Nephron progenitor cell (in vitro differentiated cells): Measurements from ENCODE around the gene KIF5A.
"Not testable (repeated sequence)": the region's sequence is repeated elsewhere in the genome, so short reads cannot be mapped to it uniquely, and the experiment has no call there.

Source experiments
- DNase-seq: peaks from one replicate; pipeline ENCODE4 v3.0.0; 2021
- H3K27ac Mint-ChIP-seq: 2 replicates; pipeline ENCODE4 v1.8.0; 2021; ENCODE audit warnings: mild to moderate bottlenecking, moderate library complexity, mixed read lengths
- H3K27me3 Mint-ChIP-seq: 2 replicates; pipeline ENCODE4 v1.8.0; 2021; ENCODE audit warnings: mild to moderate bottlenecking, low read depth, mixed read lengths; ENCODE audit not compliant: poor library complexity
- H3K36me3 Mint-ChIP-seq: 2 replicates; pipeline ENCODE4 v1.8.0; 2021; ENCODE audit warnings: low read depth, mixed read lengths
- H3K4me1 Mint-ChIP-seq: 2 replicates; pipeline ENCODE4 v1.8.0; 2021; ENCODE audit warnings: mixed read lengths
- H3K4me3 Mint-ChIP-seq: 2 replicates; pipeline ENCODE4 v1.8.0; 2021; ENCODE audit warnings: mild to moderate bottlenecking, moderate library complexity, mixed read lengths
- H3K9me3 Mint-ChIP-seq: 2 replicates; pipeline ENCODE4 v1.8.0; 2021; ENCODE audit warnings: mild to moderate bottlenecking, moderate library complexity, mixed read lengths
- CTCF ChIP-seq: fragments of 200-600 bp; sonication (generic); IDR thresholded peaks from 2 replicates; pipeline ENCODE4 v1.5.0; 2021; ENCODE audit warnings: antibody characterized with exemption

The KIF5A gene

GRCh38 chr12:57515934-57516541, 33.8 kb upstream of the KIF5A start:
- Mint-ChIP-seq H3K4me1 (peaks cover 30% of the 10 kb centered on the region), H3K36me3 (peaks cover 79% of the 10 kb centered on the region), H3K4me3 (no peak overlapping the region), H3K9me3 (no peaks in the 10 kb centered on the region), H3K27ac (peak overlapping the region; percentile 93), H3K27me3 (no peaks in the 10 kb centered on the region)
- TF ChIP-seq CTCF, result no peak
- no peak for DNase-seq

- Mint-ChIP-seq H3K9me3 (no peaks in the 10 kb centered on the region), H3K36me3 (peaks cover 73% of the 10 kb centered on the region), H3K27me3 (peaks cover 3% of the 10 kb centered on the region), H3K27ac (peak overlapping the region; percentile 93), H3K4me1 (peaks cover 37% of the 10 kb centered on the region), H3K4me3 (no peak overlapping the region)
- no peak for DNase-seq
- no peak for TF ChIP-seq CTCF
Measured at GRCh38 chr12:57516617-57517153, 33.2 kb upstream of the KIF5A start.

- DNase-seq, result no peak
- Mint-ChIP-seq H3K27ac (peak overlapping the region; percentile 93), H3K4me1 (peaks cover 42% of the 10 kb centered on the region), H3K9me3 (no peaks in the 10 kb centered on the region), H3K36me3 (peaks cover 68% of the 10 kb centered on the region), H3K27me3 (peaks cover 3% of the 10 kb centered on the region), H3K4me3 (peak overlapping the region; percentile 60)
- TF ChIP-seq CTCF, result no peak
Measured at GRCh38 chr12:57517187-57517586, 32.7 kb upstream of the KIF5A start.

GRCh38 chr12:57517718-57518117, 32.1 kb upstream of the KIF5A start:
- peaks cover 63% of the 10 kb centered on the region for H3K36me3 Mint-ChIP-seq
- not testable (repeated sequence) for H3K27me3 Mint-ChIP-seq, H3K27ac Mint-ChIP-seq, DNase-seq, H3K9me3 Mint-ChIP-seq
- peak overlapping the region; percentile 60 for H3K4me3 Mint-ChIP-seq
- H3K4me1 Mint-ChIP-seq, result peaks cover 42% of the 10 kb centered on the region

- Mint-ChIP-seq H3K4me3 (peak overlapping the region; percentile 97), H3K9me3 (no peaks in the 10 kb centered on the region), H3K27ac (peak overlapping the region; percentile 100), H3K4me1 (peaks cover 46% of the 10 kb centered on the region), H3K36me3 (peaks cover 56% of the 10 kb centered on the region), H3K27me3 (peaks cover 3% of the 10 kb centered on the region)
- TF ChIP-seq CTCF, result no peak
- DNase-seq, result no peak
Measured at GRCh38 chr12:57518176-57518919, 31.5 kb upstream of the KIF5A start.

GRCh38 chr12:57518920-57519795, 30.7 kb upstream of the KIF5A start:
- H3K4me3 Mint-ChIP-seq, result peak overlapping the region; percentile 97
- peak overlapping the region; percentile 100 for H3K27ac Mint-ChIP-seq
- peaks cover 55% of the 10 kb centered on the region for H3K4me1 Mint-ChIP-seq
- peaks cover 3% of the 10 kb centered on the region for H3K27me3 Mint-ChIP-seq
- TF ChIP-seq CTCF, result no peak
- no peaks in the 10 kb centered on the region for H3K9me3 Mint-ChIP-seq
- H3K36me3 Mint-ChIP-seq, result peaks cover 52% of the 10 kb centered on the region
- peak; percentile 28 for DNase-seq
